Gastrocnemius medialis (tissue), 4 donors: ENCODE measurements around the gene FAM110D. TPM values are rescaled to one million over a fixed set of nuclear protein-coding genes. Genes with fewer than 3 reads are reported as not detected.
A peak's percentile ranks its signal among the peaks of the same experiment; 100 is the strongest.

Experiments used
- ATAC-seq, 2 donors: fragments of 150-250 bp; one replicate each; pipeline ENCODE4 v1.9.1; 2016
- DNase-seq, 2 donors: peaks; one replicate each; pipeline ENCODE4 v3.0.0-alpha.2; 2019
- H3K27ac ChIP-seq, 4 donors: fragments of 200-600 bp; sonication (generic); 1 replicate in 1 of 4; 2 replicates in 3 of 4; pipeline ENCODE4 v1.5.1; 2016 to 2018; ENCODE audit warnings: mild to moderate bottlenecking in 2 of 4, moderate library complexity in 1 of 4
- H3K27me3 ChIP-seq, 3 donors: fragments of 200-600 bp; sonication (generic) in 2 of 3; 1 replicate in 1 of 3; 2 replicates in 2 of 3; pipeline versions ENCODE4 v1.5.1 to v1.6.0; 2016 to 2019; ENCODE audit warnings: mild to moderate bottlenecking in 1 of 3, moderate library complexity in 1 of 3
- H3K36me3 ChIP-seq, 2 donors: fragments of 200-600 bp; sonication (generic) in 1 of 2; one replicate each; pipeline ENCODE4 v1.5.1; 2017 to 2018
- H3K4me1 ChIP-seq, 2 donors: fragments of 200-600 bp; sonication (generic) in 1 of 2; one replicate each; pipeline ENCODE4 v1.5.1; 2016 to 2017; ENCODE audit warnings: mild to moderate bottlenecking in 2 of 2
- H3K4me3 ChIP-seq, 4 donors: fragments of 200-600 bp; sonication (generic) in 3 of 4; 1 replicate in 1 of 4; 2 replicates in 3 of 4; pipeline ENCODE4 v1.5.1; 2016 to 2019; ENCODE audit warnings: mild to moderate bottlenecking in 2 of 4
- H3K9me3 ChIP-seq, 3 donors: fragments of 200-600 bp; sonication (generic) in 2 of 3; 1 replicate in 1 of 3; 2 replicates in 2 of 3; pipeline ENCODE4 v1.5.1; 2016 to 2019
- POLR2A ChIP-seq, 2 donors: fragments of 450-650 bp; IDR thresholded peaks; one replicate each; pipeline ENCODE4 v1.6.1; 2017; ENCODE audit warnings: antibody characterized with exemption in 2 of 2, mild to moderate bottlenecking in 2 of 2, moderate library complexity in 2 of 2
- in situ Hi-C, 4 donors: fragments of 200-750 bp; cut with MboI; loops; one replicate each; pipeline versions ENCODE4 v1.15.0 to v1.8.0; 2017; ENCODE audit warnings: low sequenced_read_pairs in 4 of 4
- intact Hi-C: fragments of 100-400 bp; cut with DNase I; formaldehyde crosslinking; loops from one replicate; pipeline ENCODE4 v1.15.1; 2023; ENCODE audit warnings: low total_unique reads
- total RNA-seq, 4 donors: library from RNA; depleted of rRNA; stranded (reverse); fragments of >200 nt; gene quantifications; one replicate each; pipeline versions ENCODE4 v1.1.0 to v1.2.3, GENCODE V29; 2016
- TF ChIP-seq, protein P1 (sequence below), 5 experiments: fragments of 450-650 bp in 3 of 5; fragments of 200-600 bp in 2 of 5; sonication (generic) in 2 of 5; IDR thresholded peaks in 4 of 5; conservative IDR thresholded peaks in 1 of 5; 1 replicate in 4 of 5; 2 replicates in 1 of 5; pipeline ENCODE4 v1.5.1; 2016 to 2019; ENCODE audit warnings: antibody characterized with exemption in 5 of 5, mild to moderate bottlenecking in 3 of 5, moderate library complexity in 3 of 5

The FAM110D gene
- total RNA-seq, 4 donors from 2014 or later, result 3.1 to 5.2 (median 4.2) TPM

DNA sequence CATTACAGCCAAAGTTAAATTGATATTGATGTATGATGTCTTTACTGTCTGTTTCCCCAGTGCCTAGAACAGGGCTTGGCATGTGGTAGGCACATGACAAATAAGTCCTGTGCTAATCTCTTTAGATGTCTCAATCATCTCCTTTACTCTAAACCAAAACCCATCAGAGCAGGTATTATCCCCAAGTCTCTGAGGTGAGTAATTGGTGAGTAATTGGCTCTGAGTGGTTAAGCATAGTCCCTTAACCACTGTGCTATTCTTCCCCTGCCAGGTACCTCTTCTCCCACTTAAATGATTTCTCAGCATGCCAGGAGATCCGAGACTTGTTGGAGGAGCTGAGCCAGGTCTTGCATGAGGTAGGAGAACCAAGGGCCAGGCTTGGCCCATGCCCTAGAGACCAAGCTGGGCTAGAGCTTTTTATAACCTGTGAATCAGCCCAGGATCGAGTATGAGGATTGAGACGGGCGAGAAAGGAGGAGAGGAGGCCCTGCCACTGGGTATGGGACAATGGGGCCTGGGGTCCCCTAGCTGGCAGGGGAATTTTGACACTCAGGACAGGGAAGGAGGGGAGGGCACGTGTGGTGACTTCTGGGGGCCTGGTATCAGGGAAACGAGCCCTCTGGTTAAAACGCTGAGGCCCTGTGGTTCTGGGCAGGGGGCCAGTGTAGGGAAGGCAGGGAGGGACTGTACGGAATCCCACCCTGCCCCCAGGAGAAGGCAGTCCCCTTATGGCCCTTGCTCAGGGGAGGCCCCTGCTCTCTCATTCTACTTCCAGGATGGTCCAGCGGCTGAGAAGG is 22.9 kb downstream of the FAM110D start:
- in situ Hi-C loops, result no loop called here
- Histone ChIP-seq H3K9me3 (no peaks in the 10 kb centered on the region), H3K27me3 (no peaks in the 10 kb centered on the region), H3K36me3 (peaks cover 0 to 24% of the 10 kb centered on the region in 2 donors), H3K4me3 (peak overlapping the region; percentile 38 to 52 (median 45)), H3K27ac (peak overlapping the region; percentile 94 to 98 (median 96)), H3K4me1 (peaks cover 26 to 35% of the 10 kb centered on the region in 2 donors)
- DNase-seq (peak; percentile 85 to 95), ATAC-seq (peak; percentile 94 to 96)
- intact Hi-C loops, result loop anchor here (2.0 to 5.0 kb wide), 3 partner anchors 51 to 96 kb away; no protein-coding TSS in a partner anchor
- TF ChIP-seq, protein P1, sequence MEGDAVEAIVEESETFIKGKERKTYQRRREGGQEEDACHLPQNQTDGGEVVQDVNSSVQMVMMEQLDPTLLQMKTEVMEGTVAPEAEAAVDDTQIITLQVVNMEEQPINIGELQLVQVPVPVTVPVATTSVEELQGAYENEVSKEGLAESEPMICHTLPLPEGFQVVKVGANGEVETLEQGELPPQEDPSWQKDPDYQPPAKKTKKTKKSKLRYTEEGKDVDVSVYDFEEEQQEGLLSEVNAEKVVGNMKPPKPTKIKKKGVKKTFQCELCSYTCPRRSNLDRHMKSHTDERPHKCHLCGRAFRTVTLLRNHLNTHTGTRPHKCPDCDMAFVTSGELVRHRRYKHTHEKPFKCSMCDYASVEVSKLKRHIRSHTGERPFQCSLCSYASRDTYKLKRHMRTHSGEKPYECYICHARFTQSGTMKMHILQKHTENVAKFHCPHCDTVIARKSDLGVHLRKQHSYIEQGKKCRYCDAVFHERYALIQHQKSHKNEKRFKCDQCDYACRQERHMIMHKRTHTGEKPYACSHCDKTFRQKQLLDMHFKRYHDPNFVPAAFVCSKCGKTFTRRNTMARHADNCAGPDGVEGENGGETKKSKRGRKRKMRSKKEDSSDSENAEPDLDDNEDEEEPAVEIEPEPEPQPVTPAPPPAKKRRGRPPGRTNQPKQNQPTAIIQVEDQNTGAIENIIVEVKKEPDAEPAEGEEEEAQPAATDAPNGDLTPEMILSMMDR (IDR thresholded peaks at IDR 0.05 in 4 of 5, conservative IDR thresholded peaks at IDR 0.05 in 1 of 5), result no peak
- TF ChIP-seq POLR2A (IDR thresholded peaks at IDR 0.05), result peak; percentile 40 to 55

DNA sequence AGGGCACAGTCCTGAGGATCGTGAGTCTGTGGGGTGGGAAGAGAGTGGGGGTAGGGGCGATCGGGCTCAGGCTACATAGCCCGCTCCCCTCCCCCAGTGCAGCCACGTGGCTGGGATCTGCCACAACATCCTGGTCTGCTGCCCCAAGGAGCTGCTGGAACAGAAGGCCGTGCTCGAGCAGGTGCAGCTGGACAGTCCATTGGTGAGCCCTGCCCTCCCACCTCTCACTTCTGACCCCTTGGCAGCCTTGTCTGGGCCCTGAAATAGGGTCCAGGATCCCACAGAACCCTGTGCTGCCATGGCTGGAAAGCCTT is 23.5 kb downstream of the FAM110D start:
- Histone ChIP-seq H3K4me3 (peak overlapping the region; percentile 38 to 52 (median 45)), H3K9me3 (no peaks in the 10 kb centered on the region), H3K27ac (peak overlapping the region; percentile 94 to 98 (median 96)), H3K27me3 (no peaks in the 10 kb centered on the region), H3K36me3 (peaks cover 0 to 29% of the 10 kb centered on the region in 2 donors), H3K4me1 (peaks cover 26 to 35% of the 10 kb centered on the region in 2 donors)
- ATAC-seq, result peak; percentile 75 to 78
- peak; percentile 85 to 93 for DNase-seq
- intact Hi-C loops, result loop anchor here (2.0 to 5.0 kb wide), 3 partner anchors 50 to 95 kb away; no protein-coding TSS in a partner anchor
- in situ Hi-C loops, result no loop called here
- TF ChIP-seq, protein P1 (IDR thresholded peaks at IDR 0.05 in 4 of 5, conservative IDR thresholded peaks at IDR 0.05 in 1 of 5), result no peak
- TF ChIP-seq POLR2A (IDR thresholded peaks at IDR 0.05), result no peak

DNA sequence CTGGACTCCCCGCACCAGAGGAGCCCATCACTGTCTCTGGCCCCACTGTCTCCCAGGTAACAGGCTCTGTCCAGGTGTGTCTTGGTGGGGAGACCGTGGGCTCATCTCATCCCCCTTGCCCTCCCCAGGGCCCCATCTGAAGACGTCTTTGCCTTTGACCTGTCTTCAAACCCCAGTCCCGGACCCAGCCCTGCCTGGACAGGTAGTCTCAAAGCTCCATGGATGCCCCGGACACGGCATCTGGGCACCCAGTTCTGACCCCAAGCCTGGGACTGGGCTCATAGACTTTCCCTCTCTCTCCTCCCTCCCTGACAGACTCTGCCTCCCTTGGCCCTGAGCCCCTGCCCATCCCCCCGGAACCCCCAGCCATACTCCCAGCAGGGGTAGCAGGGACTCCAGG is 25.2 kb downstream of the FAM110D start:
- Histone ChIP-seq H3K27ac (peak overlapping the region; percentile 94 to 98 (median 96)), H3K4me3 (no peak overlapping the region), H3K4me1 (peaks cover 26 to 35% of the 10 kb centered on the region in 2 donors), H3K9me3 (no peaks in the 10 kb centered on the region), H3K27me3 (no peaks in the 10 kb centered on the region), H3K36me3 (peaks cover 0 to 45% of the 10 kb centered on the region in 2 donors)
- no peak for TF ChIP-seq POLR2A (IDR thresholded peaks at IDR 0.05)
- TF ChIP-seq, protein P1 (IDR thresholded peaks at IDR 0.05 in 4 of 5, conservative IDR thresholded peaks at IDR 0.05 in 1 of 5), result no peak
- DNase-seq (no peak), ATAC-seq (no peak)
- intact Hi-C loops, result loop anchor here (5.0 kb wide), 1 partner anchor 93 kb away; no protein-coding TSS in a partner anchor
- in situ Hi-C loops, result no loop called here

DNA sequence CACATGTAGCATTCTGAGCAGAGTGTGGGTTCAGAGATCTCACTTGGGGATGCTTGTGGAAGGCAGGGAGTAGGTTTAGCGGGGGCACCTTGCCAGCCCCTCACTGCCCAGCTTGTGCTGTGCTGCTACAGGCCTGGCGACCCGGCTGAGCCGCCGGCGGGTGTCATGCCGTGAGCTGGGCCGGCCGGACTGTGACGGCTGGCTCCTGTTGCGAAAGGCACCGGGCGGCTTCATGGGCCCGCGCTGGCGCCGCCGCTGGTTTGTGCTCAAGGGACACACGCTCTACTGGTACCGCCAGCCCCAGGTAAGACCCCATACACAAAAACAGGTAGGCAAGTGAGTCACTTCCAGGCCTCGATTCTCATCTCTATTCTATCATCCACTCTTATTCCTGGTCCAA is 26.0 kb downstream of the FAM110D start:
- no peak overlapping the region for H3K4me3 ChIP-seq
- no peaks in the 10 kb centered on the region for H3K9me3 ChIP-seq
- H3K27ac ChIP-seq, result peak overlapping the region; percentile 94 to 98 (median 96)
- no peaks in the 10 kb centered on the region for H3K27me3 ChIP-seq
- ATAC-seq (no peak), DNase-seq (no peak)
- TF ChIP-seq, protein P1 (IDR thresholded peaks at IDR 0.05 in 4 of 5, conservative IDR thresholded peaks at IDR 0.05 in 1 of 5), result no peak
- TF ChIP-seq POLR2A (IDR thresholded peaks at IDR 0.05), result no peak
- peaks cover 26 to 35% of the 10 kb centered on the region in 2 donors for H3K4me1 ChIP-seq
- intact Hi-C loops (loop anchor here (5.0 kb wide), 1 partner anchor 92 kb away; no protein-coding TSS in a partner anchor), in situ Hi-C loops (no loop called here)
- H3K36me3 ChIP-seq, result peaks cover 0 to 51% of the 10 kb centered on the region in 2 donors
